HepG2 (cell line): ENCODE measurements around the gene TMEM87B. TPM values are rescaled to one million over a fixed set of nuclear protein-coding genes. Genes with fewer than 3 reads are reported as not detected.

Experiments
- ATAC-seq: fragments of 200-7000 bp; cut with Tn5 transposase; 3 replicates; pipeline ENCODE4 v1.9.1; 2020; ENCODE audit warnings: mild to moderate bottlenecking, moderate library complexity
- BruUV-seq: library from RNA; stranded (reverse); fragments of 400-500 nt; replicated peaks from 2 replicates; lab custom pipeline; 2021; lab: Mats Ljungman, UMichigan
- CTCF ChIA-PET: fragments of 300-600 bp; formaldehyde crosslinking; extraction: SDS; loops from one replicate; lab custom pipeline; 2021; ENCODE audit warnings: low total read pairs, inconsistent platforms, low intra/inter-chr PET ratio; lab: Yijun Ruan, JAX
- POLR2A ChIA-PET: fragments of 350-600 bp; sonication (Branson Sonifier 250); formaldehyde crosslinking; loops from one replicate; lab custom pipeline; 2020; ENCODE audit warnings: antibody characterized with exemption, inconsistent platforms; lab: Yijun Ruan, JAX
- DNase-seq: peaks from one replicate; pipeline ENCODE4 v3.0.0-alpha.2; 2015; ENCODE audit warnings: low spot score
- FAIRE-seq: peaks from 3 replicates; lab custom pipeline; 2011; peaks lifted over from hg19 to GRCh38; lab: Jason Lieb, UNC
- H2AFZ ChIP-seq: one replicate; pipeline ENCODE4 v1.6.1; 2011; ENCODE audit warnings: low read length, inconsistent platforms
- H3K27ac ChIP-seq: fragments of 300-600 bp; 3 replicates; pipeline ENCODE4 v1.8.0; 2011; ENCODE audit warnings: mixed run types, mild to moderate bottlenecking, mixed read lengths, low read length, inconsistent platforms; ENCODE audit not compliant: insufficient read depth; ENCODE audit errors: extremely low read length
- H3K27me3 ChIP-seq, 2 experiments: fragments of 200-600 bp in 1 of 2; 2 replicates in 1 of 2; 3 replicates in 1 of 2; pipeline versions ENCODE4 v1.6.0 to v1.8.0; 2011; ENCODE audit warnings: low read length in 2 of 2, mild to moderate bottlenecking in 2 of 2, moderate library complexity in 2 of 2, inconsistent platforms in 1 of 2; ENCODE audit not compliant: insufficient read depth in 2 of 2, control insufficient read depth in 1 of 2
- H3K36me3 ChIP-seq, 2 experiments: fragments of 200-600 bp in 1 of 2; replicated peaks in 1 of 2; 2 replicates in 1 of 2; 3 replicates in 1 of 2; pipeline versions ENCODE4 v1.5.1 to v1.8.0; 2011; ENCODE audit warnings: low read length in 2 of 2, inconsistent platforms in 1 of 2; ENCODE audit not compliant: insufficient read depth in 2 of 2, control insufficient read depth in 1 of 2
- H3K4me1 ChIP-seq: 2 replicates; pipeline ENCODE4 v1.5.1; 2012; ENCODE audit warnings: low read length, inconsistent platforms; ENCODE audit not compliant: insufficient read depth
- H3K4me2 ChIP-seq: 2 replicates; pipeline ENCODE4 v1.6.0; 2011; ENCODE audit warnings: low read depth, low read length, inconsistent platforms
- H3K4me3 ChIP-seq, 3 experiments: fragments of 200-600 bp in 1 of 3; sonication (generic), shearing (Covaris generic) in 1 of 3; replicated peaks in 1 of 3; 2 replicates each; pipeline ENCODE4 v1.5.1; 2011 to 2016; ENCODE audit warnings: low read length in 3 of 3, inconsistent platforms in 2 of 3, low read depth in 2 of 3, mild to moderate bottlenecking in 2 of 3, control low read depth in 1 of 3, mixed read lengths in 1 of 3; ENCODE audit not compliant: insufficient read depth in 1 of 3
- H3K79me2 ChIP-seq: one replicate; pipeline ENCODE4 v1.6.1; 2011; ENCODE audit warnings: low read length, inconsistent platforms; ENCODE audit not compliant: insufficient read depth
- H3K9ac ChIP-seq: 2 replicates; pipeline ENCODE4 v1.6.0; 2011; ENCODE audit warnings: mild to moderate bottlenecking, low read depth, low read length, inconsistent platforms; ENCODE audit not compliant: insufficient read depth
- H3K9me3 ChIP-seq: 2 replicates; pipeline ENCODE4 v1.5.1; 2012; ENCODE audit warnings: mild to moderate bottlenecking, low read length
- H4K20me1 ChIP-seq: 2 replicates; pipeline ENCODE4 v1.6.0; 2011; ENCODE audit warnings: inconsistent platforms, mild to moderate bottlenecking, low read length, moderate library complexity; ENCODE audit not compliant: insufficient read depth
- CEBPB ChIP-seq: IDR thresholded peaks from 2 replicates; pipeline ENCODE4 v1.6.1; 2011; ENCODE audit warnings: low read depth, low read length, improper control_type of control experiment, borderline replicate concordance
- CEBPG ChIP-seq: IDR thresholded peaks from 2 replicates; pipeline ENCODE4 v1.6.1; 2016
- KDM1A ChIP-seq: IDR thresholded peaks from 2 replicates; pipeline ENCODE4 v1.6.1; 2016; ENCODE audit warnings: missing compliant biosample characterization
- MAFK ChIP-seq, 2 experiments: IDR thresholded peaks in 1 of 2; conservative IDR thresholded peaks in 1 of 2; 2 replicates each; pipeline ENCODE4 v1.6.1; 2011; ENCODE audit warnings: improper control_type of control experiment in 2 of 2, low read length in 2 of 2
- ZFP82 ChIP-seq: sonication (generic); formaldehyde crosslinking; IDR thresholded peaks from 2 replicates; pipeline ENCODE4 v1.5.1; 2020; ENCODE audit warnings: mild to moderate bottlenecking, missing genetic modification reagents, borderline replicate concordance
- ZNF629 ChIP-seq: sonication (generic); formaldehyde crosslinking; conservative IDR thresholded peaks from 2 replicates; pipeline ENCODE4 v1.5.0; 2020; ENCODE audit warnings: missing genetic modification reagents
- WGBS: methylation state at CpG from one replicate; pipeline ENCODE4 v1.1.6; 2017; ENCODE audit warnings: low lambda C conversion rate; 5-methylcytosine and 5-hydroxymethylcytosine counted together
- in situ Hi-C: cut with HindIII; loops from 2 replicates; pipeline ENCODE4 v1.10.0; 2017; ENCODE audit warnings: low pct_unique_long_range_greater_than_20kb; ENCODE audit not compliant: extremely low pct_ligation_motif_present
- intact Hi-C: fragments of 100-400 bp; cut with micrococcal nuclease; formaldehyde crosslinking; loops from one replicate; pipeline ENCODE4 v1.10.0; 2022; ENCODE audit not compliant: unreplicated experiment
- polyA plus RNA-seq, 8 experiments: library from polyadenylated mRNA; depleted of rRNA in 3 of 8; stranded (reverse) in 7 of 8; unstranded in 1 of 8; fragments of >200 nt; fragmentation: Illumina TruSeq in 4 of 8; extraction: Trizol in 4 of 8; gene quantifications; 2 replicates each; pipeline versions ENCODE4 v1.2.1 to v1.2.3, GENCODE V29; 2011 to 2016; ENCODE audit warnings: low read depth in 4 of 8, missing spikeins in 1 of 8, mixed read lengths in 1 of 8; ENCODE audit not compliant: insufficient read depth in 1 of 8
- total RNA-seq, 5 experiments: library from RNA; depleted of rRNA; stranded (reverse); fragments of >200 nt; fragmentation: Illumina TruSeq; extraction: Trizol; gene quantifications; 2 replicates each; pipeline ENCODE4 v1.2.3, GENCODE V29; 2016; ENCODE audit warnings: low read depth in 1 of 5

TMEM87B gene
- total and polyA plus RNA-seq, 2 of the 13 experiments (the other 11 are each of a cell fraction or from before 2014, with no cell fraction given) = 15.1 to 16.2 TPM

- Histone ChIP-seq H3K4me1 (peaks cover 5% of the 10 kb centered on the region), H3K9me3 (no peaks in the 10 kb centered on the region), H3K27me3 (no peaks in the 10 kb centered on the region), H4K20me1 (no peaks in the 10 kb centered on the region), H3K4me3 (no peak overlapping the region), H2AFZ (no peak overlapping the region), H3K4me2 (no peak overlapping the region), H3K9ac (no peak overlapping the region), H3K27ac (no peak overlapping the region), H3K36me3 (no peaks in the 10 kb centered on the region), H3K79me2 (no peaks in the 10 kb centered on the region)
- DNase-seq = no peak
- ChIA-PET CTCF (no interaction called here), POLR2A (no interaction called here)
- ATAC-seq = no peak
- TF ChIP-seq CEBPG (CRISPR knock-in tag) (peak; percentile 6; the same call in 1 of the 2 replicates), MAFK (conservative IDR thresholded peaks at IDR 0.05 in 1 of 2, IDR thresholded peaks at IDR 0.05 in 1 of 2; ENCODE audit: low read length in 2 of 2) (no peak), CEBPB (peak; percentile 67)
- in situ Hi-C loops (loop anchor here (10.0 kb wide), 1 partner anchor 306 kb away; the partner anchor contains the start of gene RGPD8), intact Hi-C loops (no loop called here)
- BruUV-seq = no TSS peak
- no peak for FAIRE-seq
- 15% methylated on average over 1 of the region's 1 CpG for WGBS
Observed at GRCh38 chr2:112129060-112129459, 74.0 kb downstream of the TMEM87B start.

DNA sequence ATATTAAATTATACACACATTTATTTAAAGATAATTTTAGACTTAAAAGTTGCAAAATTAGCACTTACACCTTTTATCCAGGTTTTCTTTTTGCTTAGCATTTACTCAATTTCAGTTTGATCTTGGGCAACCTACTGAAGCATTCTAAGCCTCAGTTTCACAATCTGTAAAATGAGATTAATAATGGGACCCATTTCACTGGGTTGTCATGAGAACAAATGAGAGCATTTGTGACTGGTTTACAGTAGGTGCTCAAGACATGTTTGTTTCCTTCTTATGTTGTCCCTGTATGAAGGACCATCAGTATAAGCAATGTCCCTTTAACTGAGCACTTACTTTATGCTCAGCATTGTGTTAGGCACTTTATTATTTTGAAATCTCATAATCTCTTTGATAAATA, 78.3 kb downstream of the TMEM87B start:
- Histone ChIP-seq H3K4me1 (peaks cover 33% of the 10 kb centered on the region), H4K20me1 (no peaks in the 10 kb centered on the region), H3K27ac (no peak overlapping the region), H2AFZ (no peak overlapping the region), H3K9ac (no peak overlapping the region), H3K36me3 (no peaks in the 10 kb centered on the region), H3K27me3 (no peaks in the 10 kb centered on the region; a peak in 2 of 5 replicates), H3K9me3 (no peaks in the 10 kb centered on the region), H3K4me3 (no peak overlapping the region), H3K79me2 (no peaks in the 10 kb centered on the region), H3K4me2 (peak overlapping the region; percentile 60; the same call in 1 of the 2 replicates)
- POLR2A ChIA-PET = no interaction called here
- CTCF ChIA-PET = no interaction called here
- ATAC-seq = no peak
- in situ Hi-C loops = no loop called here
- intact Hi-C loops = no loop called here
- no TSS peak for BruUV-seq
- no peak for DNase-seq
- FAIRE-seq = no peak
- TF ChIP-seq ZFP82 (CRISPR knock-in tag) = no peak
- TF ChIP-seq KDM1A = peak; percentile 52; the same call in 1 of the 2 replicates
- peak; percentile 77 for TF ChIP-seq ZNF629 (CRISPR knock-in tag)
